B cell (primary cell): ENCODE results near the gene TCAIM. TPM values are rescaled to one million over a fixed set of nuclear protein-coding genes. Genes with fewer than 3 reads are reported as not detected.

Experiments used
- ATAC-seq: fragments of 200-7000 bp; cut with Tn5 transposase; one replicate; pipeline ENCODE4 v1.10.0; 2021; ENCODE audit warnings: low read depth, mild to moderate bottlenecking, moderate number of reproducible peaks, moderate library complexity
- CTCF ChIA-PET: fragments of 350-600 bp; sonication (Branson Sonifier 250); formaldehyde crosslinking; loops from one replicate; lab custom pipeline; 2021; ENCODE audit warnings: antibody characterized with exemption, inconsistent platforms; lab: Charles Lee
- POLR2A ChIA-PET: fragments of 350-600 bp; sonication (Branson Sonifier 250); formaldehyde crosslinking; loops from one replicate; lab custom pipeline; 2021; ENCODE audit warnings: antibody characterized with exemption; lab: Charles Lee
- DNase-seq: peaks from one replicate; pipeline ENCODE4 v3.0.0; 2013
- H2AFZ ChIP-seq: 2 replicates; pipeline ENCODE4 v1.6.1; 2012; ENCODE audit warnings: mild to moderate bottlenecking, low read depth, low read length; ENCODE audit not compliant: insufficient read depth, poor library complexity, severe bottlenecking
- H3K27ac ChIP-seq, 2 donors: 1 replicate in 1 of 2; 2 replicates in 1 of 2; pipeline ENCODE4 v1.5.1; 2012 to 2013; ENCODE audit warnings: low read length in 2 of 2, mild to moderate bottlenecking in 2 of 2, moderate library complexity in 1 of 2
- H3K27me3 ChIP-seq, 4 experiments: fragments of 200-600 bp in 1 of 4; sonication (generic) in 1 of 4; replicated peaks in 1 of 4; 1 replicate in 2 of 4; 2 replicates in 2 of 4; pipeline versions ENCODE4 v1.6.1 to v1.7.0; 2013 to 2016; ENCODE audit warnings: low read length in 3 of 4, mild to moderate bottlenecking in 2 of 4, mixed read lengths in 1 of 4, moderate library complexity in 1 of 4; ENCODE audit not compliant: insufficient read depth in 4 of 4, control insufficient read depth in 3 of 4; ENCODE audit errors: control extremely low read depth in 1 of 4
- H3K36me3 ChIP-seq, 2 experiments: replicated peaks in 1 of 2; 1 replicate in 1 of 2; 2 replicates in 1 of 2; pipeline versions ENCODE4 v1.6.1 to v1.7.1; 2013; ENCODE audit warnings: low read length in 1 of 2; ENCODE audit not compliant: insufficient read depth in 2 of 2, control insufficient read depth in 1 of 2; ENCODE audit errors: control extremely low read depth in 1 of 2, extremely low read depth in 1 of 2
- H3K4me1 ChIP-seq, 2 donors: fragments of 200-600 bp in 1 of 2; sonication (generic) in 1 of 2; 1 replicate in 1 of 2; 2 replicates in 1 of 2; pipeline versions ENCODE4 v1.5.1 to v1.6.1; 2013 to 2017; ENCODE audit warnings: low read length in 2 of 2; ENCODE audit not compliant: control insufficient read depth in 2 of 2, insufficient read depth in 2 of 2
- H3K4me2 ChIP-seq: replicated peaks from 2 replicates; pipeline ENCODE3; 2012; ENCODE audit warnings: mild to moderate bottlenecking, low read depth, low read length; ENCODE audit not compliant: poor library complexity, severe bottlenecking
- H3K4me3 ChIP-seq, 5 experiments: fragments of 200-600 bp in 1 of 5; sonication (generic) in 1 of 5; 1 replicate in 3 of 5; 2 replicates in 2 of 5; pipeline versions ENCODE4 v1.5.1 to v1.7.0; 2011 to 2016; ENCODE audit warnings: low read length in 4 of 5, mild to moderate bottlenecking in 4 of 5, low read depth in 2 of 5, control low read depth in 1 of 5, moderate library complexity in 1 of 5; ENCODE audit not compliant: insufficient read depth in 1 of 5; ENCODE audit errors: control extremely low read depth in 1 of 5, extremely low read depth in 1 of 5
- H3K79me2 ChIP-seq: fragments of 200-600 bp; sonication (generic); one replicate; pipeline ENCODE4 v1.6.0; 2016; ENCODE audit warnings: low read length; ENCODE audit not compliant: control insufficient read depth, insufficient read depth
- H3K9ac ChIP-seq: fragments of 200-600 bp; sonication (generic); 2 replicates; pipeline ENCODE4 v1.6.1; 2017; ENCODE audit warnings: mild to moderate bottlenecking, low read length, moderate library complexity
- H3K9me3 ChIP-seq, 3 donors: one replicate each; pipeline versions ENCODE4 v1.6.1 to v1.7.1; 2013; ENCODE audit warnings: low read length in 2 of 3; ENCODE audit not compliant: control insufficient read depth in 2 of 3, insufficient read depth in 1 of 3; ENCODE audit errors: control extremely low read depth in 1 of 3
- H4K20me1 ChIP-seq: 2 replicates; pipeline ENCODE4 v1.6.0; 2012; ENCODE audit warnings: mild to moderate bottlenecking, low read length; ENCODE audit not compliant: insufficient read depth, control insufficient read depth, poor library complexity, severe bottlenecking
- H3K27ac Mint-ChIP-seq: one replicate; pipeline ENCODE4 v1.8.0; 2021; ENCODE audit warnings: mixed read lengths
- H3K27me3 Mint-ChIP-seq: one replicate; pipeline ENCODE4 v1.8.0; 2021; ENCODE audit warnings: mixed read lengths
- H3K4me1 Mint-ChIP-seq: one replicate; pipeline ENCODE4 v1.8.0; 2021; ENCODE audit warnings: mixed read lengths
- H3K4me3 Mint-ChIP-seq: one replicate; pipeline ENCODE4 v1.8.0; 2021; ENCODE audit warnings: mixed read lengths
- H3K9me3 Mint-ChIP-seq: one replicate; pipeline ENCODE4 v1.8.0; 2022; ENCODE audit warnings: mixed read lengths; ENCODE audit not compliant: insufficient read depth
- CTCF ChIP-seq: fragments of 200-600 bp; IDR thresholded peaks from one replicate; pipeline ENCODE4 v1.8.0; 2022; ENCODE audit warnings: antibody characterized with exemption, mild to moderate bottlenecking
- EZH2 ChIP-seq: IDR thresholded peaks from 2 replicates; pipeline ENCODE4 v1.6.1; 2012; ENCODE audit warnings: borderline replicate concordance, low read depth, mild to moderate bottlenecking, moderate library complexity, low read length; ENCODE audit not compliant: insufficient read depth, poor library complexity, severe bottlenecking
- WGBS: methylation state at CpG from one replicate; pipeline ENCODE4 v1.1.5; 2013; ENCODE audit warnings: missing lambda C conversion rate; ENCODE audit not compliant: insufficient coverage; 5-methylcytosine and 5-hydroxymethylcytosine counted together
- intact Hi-C: fragments of 100-400 bp; cut with micrococcal nuclease; formaldehyde crosslinking; loops from one replicate; pipeline ENCODE4 v1.10.0; 2022
- polyA plus RNA-seq: library from polyadenylated mRNA; depleted of rRNA; stranded (reverse); fragments of >200 nt; gene quantifications from 2 replicates; pipeline ENCODE4 v1.2.3, GENCODE V29; 2012
- total RNA-seq, 2 donors: library from RNA; stranded (reverse); fragments of 120-200 nt in 1 of 2; gene quantifications; 1 replicate in 1 of 2; 2 replicates in 1 of 2; pipeline versions ENCODE4 v1.2.3 to v1.2.4, GENCODE V29; 2013 to 2022

TCAIM gene
- total and polyA plus RNA-seq, 2 donors (not counting 1 experiment from before 2014, with no cell fraction given) = 4.3 to 15.8 TPM

GRCh38 chr3:44411031-44411645 lies 72.6 kb downstream of the TCAIM start:
- H3K4me3 ChIP-seq = no peak overlapping the region
- Mint-ChIP-seq H3K9me3 (no peaks in the 10 kb centered on the region), H3K27me3 (no peaks in the 10 kb centered on the region), H3K4me1 (no peaks in the 10 kb centered on the region), H3K4me3 (no peak overlapping the region), H3K27ac (no peak overlapping the region)
- ChIA-PET CTCF (no interaction called here), POLR2A (no interaction called here)
- H3K27me3 ChIP-seq = no peaks in the 10 kb centered on the region
- H3K4me1 ChIP-seq = no peaks in the 10 kb centered on the region
- no peaks in the 10 kb centered on the region for H3K9me3 ChIP-seq
- no peak overlapping the region for H3K27ac ChIP-seq
- H4K20me1 ChIP-seq = no peaks in the 10 kb centered on the region
- DNase-seq (no peak), ATAC-seq (no peak)
- no peaks in the 10 kb centered on the region for H3K79me2 ChIP-seq
- H2AFZ ChIP-seq = no peak overlapping the region
- no peak for TF ChIP-seq CTCF
- TF ChIP-seq EZH2 = no peak
- WGBS = 90% methylated on average over 10 of the region's 11 CpGs
- H3K4me2 ChIP-seq = no peak overlapping the region
- H3K9ac ChIP-seq = no peak overlapping the region
- intact Hi-C loops = no loop called here
- no peaks in the 10 kb centered on the region for H3K36me3 ChIP-seq

GRCh38 chr3:44412365-44412764 lies 73.8 kb downstream of the TCAIM start:
- no peak overlapping the region for H3K4me2 ChIP-seq
- no peaks in the 10 kb centered on the region for H3K27me3 Mint-ChIP-seq
- no peaks in the 10 kb centered on the region for H3K79me2 ChIP-seq
- H3K9me3 Mint-ChIP-seq = no peaks in the 10 kb centered on the region
- no peaks in the 10 kb centered on the region for H4K20me1 ChIP-seq
- peaks cover 0 to 3% (median 0%) of the 10 kb centered on the region in 3 donors for H3K9me3 ChIP-seq
- no peaks in the 10 kb centered on the region for H3K36me3 ChIP-seq
- H3K27me3 ChIP-seq = no peaks in the 10 kb centered on the region
- H3K27ac Mint-ChIP-seq = no peak overlapping the region
- H3K9ac ChIP-seq = no peak overlapping the region
- DNase-seq (no peak), ATAC-seq (no peak)
- no peak overlapping the region for H3K4me3 Mint-ChIP-seq
- no peak overlapping the region for H3K4me3 ChIP-seq
- intact Hi-C loops = no loop called here
- no peaks in the 10 kb centered on the region for H3K4me1 ChIP-seq
- ChIA-PET CTCF (no interaction called here), POLR2A (no interaction called here)
- H3K27ac ChIP-seq = no peak overlapping the region
- WGBS = 79% methylated on average over 10 of the region's 10 CpGs
- H3K4me1 Mint-ChIP-seq = no peaks in the 10 kb centered on the region
- no peak for TF ChIP-seq EZH2
- H2AFZ ChIP-seq = no peak overlapping the region
